ENCODE results near the gene SAMD15.
"Not testable (repeated sequence)": the region's sequence is repeated elsewhere in the genome, so short reads cannot be mapped to it uniquely, and the experiment has no call there.

The SAMD15 gene

GRCh38 chr14:77377502-77377844 is 294 bp downstream of the SAMD15 start:
- no peak for DNase-seq

- no peak for DNase-seq
Observed at GRCh38 chr14:77378701-77379100, 1.5 kb downstream of the SAMD15 start.

GRCh38 chr14:77390188-77390587 is 13.0 kb downstream of the SAMD15 start:
- no peak for DNase-seq

GRCh38 chr14:77400216-77400615 is 23.0 kb downstream of the SAMD15 start:
- DNase-seq, result no peak

GRCh38 chr14:77403768-77404167 is 26.6 kb downstream of the SAMD15 start:
- no peak for DNase-seq

GRCh38 chr14:77406086-77406485 is 28.9 kb downstream of the SAMD15 start:
- no peak for DNase-seq

- DNase-seq, result no peak
Observed at GRCh38 chr14:77406718-77407117, 29.5 kb downstream of the SAMD15 start.

- DNase-seq, result no peak
Observed at GRCh38 chr14:77407158-77407557, 30.0 kb downstream of the SAMD15 start.

GRCh38 chr14:77409131-77409533 is 32.0 kb downstream of the SAMD15 start:
- DNase-seq, result no peak

GRCh38 chr14:77415403-77416030 is 38.3 kb downstream of the SAMD15 start:
- not testable (repeated sequence) for DNase-seq

- not testable (repeated sequence) for DNase-seq
Observed at GRCh38 chr14:77416098-77416497, 38.9 kb downstream of the SAMD15 start.

- no peak for DNase-seq
Observed at GRCh38 chr14:77416836-77417235, 39.7 kb downstream of the SAMD15 start.

- no peak for DNase-seq
Observed at GRCh38 chr14:77421201-77421600, 44.0 kb downstream of the SAMD15 start.

- DNase-seq, result no peak
Observed at GRCh38 chr14:77423423-77423822, 46.2 kb downstream of the SAMD15 start, which contains the start of gene NOXRED1. Gene NOXRED1 (minus strand): TSS chr14:77423523. CDS start chr14:77422889, 634 bp downstream.

GRCh38 chr14:77424862-77425261 is 47.7 kb downstream of the SAMD15 start:
- DNase-seq, result no peak

GRCh38 chr14:77426396-77426795 is 49.2 kb downstream of the SAMD15 start:
- no peak for DNase-seq

GRCh38 chr14:77436042-77436441 is 58.9 kb downstream of the SAMD15 start:
- DNase-seq, result no peak

GRCh38 chr14:77438596-77438995 is 61.4 kb downstream of the SAMD15 start:
- DNase-seq, result no peak

GRCh38 chr14:77439861-77440260 is 62.7 kb downstream of the SAMD15 start:
- no peak for DNase-seq

Measured in cerebellar nuclear complex (tissue), 1 donor.